ENCODE results near the gene CD28.
"Not testable (repeated sequence)": the region's sequence is repeated elsewhere in the genome, so short reads cannot be mapped to it uniquely, and the experiment has no call there.

Gene CD28

DNA sequence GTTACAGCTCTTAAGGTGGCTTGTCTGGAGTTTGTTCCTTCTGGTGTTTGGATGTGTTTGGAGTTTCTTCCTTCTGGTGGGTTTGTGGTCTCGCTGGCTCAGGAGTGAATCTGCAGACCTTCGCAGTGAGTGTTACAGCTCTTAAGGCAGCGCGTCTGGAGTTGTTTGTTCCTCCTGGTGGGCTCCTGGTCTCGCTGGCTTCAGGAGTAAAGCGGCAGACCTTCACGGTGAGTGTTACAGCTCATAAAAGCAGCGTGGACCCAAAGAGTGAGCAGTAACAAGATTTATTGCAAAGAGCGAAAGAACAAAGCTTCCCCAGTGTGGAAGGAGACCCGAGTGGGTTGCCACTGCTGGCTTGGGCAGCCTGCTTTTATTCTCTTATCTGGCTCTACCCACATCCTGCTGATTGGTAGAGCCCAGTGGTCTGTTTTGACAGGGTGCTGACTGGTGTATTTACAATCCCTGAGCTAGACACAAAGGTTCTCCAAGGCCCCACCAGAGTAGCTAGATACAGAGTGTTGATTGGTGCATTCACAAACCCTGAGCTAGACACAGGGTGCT, 78.4 kb downstream of the CD28 start:
- DNase-seq (ENCODE audit: low read depth), result not testable (repeated sequence)

DNA sequence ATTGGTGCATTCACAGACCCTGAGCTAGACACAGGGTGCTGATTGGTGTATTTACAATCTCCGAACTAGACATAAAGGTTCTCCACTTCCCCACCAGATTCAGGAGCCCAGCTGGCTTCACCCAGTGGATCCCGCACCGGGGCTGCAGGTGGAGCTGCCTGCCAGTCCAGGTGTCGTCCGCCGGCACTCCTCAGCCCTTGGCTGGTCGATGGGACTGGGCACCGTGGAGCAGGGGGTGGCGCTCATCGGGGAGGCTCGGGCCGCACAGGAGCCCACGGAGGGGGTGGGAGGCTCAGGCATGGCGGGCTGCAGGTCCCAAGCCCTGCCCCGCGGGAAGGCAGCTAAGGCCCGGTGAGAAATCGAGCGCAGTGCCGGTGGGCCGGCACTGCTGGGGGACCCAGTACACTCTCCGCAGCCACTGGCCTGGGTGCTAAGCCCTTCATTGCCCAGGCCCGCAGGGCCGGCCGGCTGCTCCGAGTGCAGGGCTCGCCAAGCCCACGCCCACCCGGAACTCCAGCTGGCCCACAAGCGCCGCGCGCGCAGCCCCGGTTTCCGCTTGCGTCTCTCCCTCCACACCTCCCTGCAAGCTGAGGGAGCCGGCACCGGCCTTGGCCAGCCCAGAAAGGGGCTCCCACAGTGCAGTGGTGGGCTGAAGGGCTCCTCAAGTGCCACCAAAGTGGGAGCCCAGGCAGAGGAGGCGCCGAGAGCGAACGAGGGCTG, 79.1 kb downstream of the CD28 start:
- DNase-seq (ENCODE audit: low read depth), result not testable (repeated sequence)

DNA sequence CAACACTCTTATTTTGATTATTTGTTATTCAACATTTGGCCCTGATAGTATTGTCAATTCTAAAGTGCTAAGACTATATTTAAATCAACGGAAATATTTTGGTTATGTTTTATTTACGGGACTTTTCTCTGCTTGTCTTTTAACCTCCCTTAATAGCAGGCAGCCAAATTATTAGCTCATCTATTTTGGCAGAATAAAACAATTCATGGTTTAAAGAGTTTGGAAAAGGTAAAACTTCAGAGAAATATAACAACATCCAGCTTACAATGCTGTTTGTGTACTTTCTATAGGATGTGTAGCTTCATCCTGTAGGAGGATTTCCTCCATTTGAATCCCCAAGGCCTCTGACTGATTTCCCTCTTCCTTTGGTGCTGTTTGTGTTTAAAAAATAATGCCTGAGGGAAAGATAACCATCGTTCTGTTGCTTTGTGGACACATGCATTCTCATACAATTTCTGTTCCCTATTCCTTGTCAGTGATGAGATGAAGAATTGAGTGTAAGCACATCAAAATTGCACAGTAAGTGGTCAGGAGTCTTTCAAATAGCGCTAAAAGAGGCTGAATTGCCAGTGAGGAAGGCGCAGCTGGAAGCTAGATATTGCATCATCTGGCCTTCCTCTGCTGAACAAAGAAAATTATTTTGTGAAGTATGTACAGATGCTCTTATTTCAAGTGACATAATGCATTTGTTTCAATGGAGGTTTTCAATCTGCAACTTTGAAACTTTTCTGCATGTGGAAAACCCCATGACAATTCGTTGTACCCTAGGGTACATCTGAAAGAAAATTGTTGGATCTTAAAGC, 80.3 kb downstream of the CD28 start:
- no peak for DNase-seq (ENCODE audit: low read depth)

DNA sequence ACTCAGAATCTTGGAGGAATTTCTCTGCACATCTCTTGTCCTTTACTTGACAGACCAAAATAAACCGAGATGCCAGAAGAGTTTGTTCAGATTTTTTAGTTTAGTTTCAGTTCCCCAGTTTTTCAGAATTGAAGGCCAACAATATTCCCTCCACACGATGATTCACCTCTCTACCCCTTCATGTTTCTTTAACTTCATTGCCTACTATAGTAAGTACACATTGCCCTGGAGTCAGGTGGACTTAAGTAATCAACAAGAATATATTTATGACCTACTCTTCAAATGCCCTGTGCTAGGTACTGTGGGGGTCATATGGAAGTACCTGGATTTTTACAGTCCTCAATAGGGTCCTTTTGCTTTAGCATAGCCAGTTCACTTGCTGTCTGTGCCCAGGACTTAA, 81.5 kb downstream of the CD28 start:
- DNase-seq (ENCODE audit: low read depth), result no peak
